Cardiac muscle cell (in vitro differentiated cells and primary cell): Measurements from ENCODE around the gene ZCCHC7. TPM values are rescaled to one million over a fixed set of nuclear protein-coding genes. Genes with fewer than 3 reads are reported as not detected.

Source experiments
- DNase-seq, 2 donors: peaks; one replicate each; pipeline versions ENCODE4 v3.0.0 to v3.0.0-alpha.2; 2010 to 2017; ENCODE audit warnings: low read depth in 1 of 2, low spot score in 1 of 2
- H3K27ac ChIP-seq: fragments of 200-600 bp; sonication (generic); 2 replicates; pipeline ENCODE4 v1.5.1; 2016
- H3K27me3 ChIP-seq: fragments of 200-600 bp; sonication (generic); 2 replicates; pipeline ENCODE4 v1.6.0; 2016; ENCODE audit warnings: control low read depth
- H3K36me3 ChIP-seq: fragments of 200-600 bp; sonication (generic); 2 replicates; pipeline ENCODE4 v1.5.1; 2016; ENCODE audit warnings: control low read depth
- H3K4me1 ChIP-seq: fragments of 200-600 bp; sonication (generic); 2 replicates; pipeline ENCODE4 v1.8.1; 2017; ENCODE audit warnings: low read depth, mild to moderate bottlenecking, mixed run types
- H3K4me3 ChIP-seq: fragments of 200-600 bp; sonication (generic); 2 replicates; pipeline ENCODE4 v1.5.1; 2016; ENCODE audit warnings: mild to moderate bottlenecking
- H3K9me3 ChIP-seq: fragments of 200-600 bp; sonication (generic); 2 replicates; pipeline ENCODE4 v1.5.1; 2017; ENCODE audit warnings: low read depth, mild to moderate bottlenecking, control low read depth
- CTCF ChIP-seq: IDR thresholded peaks from 2 replicates; pipeline ENCODE4 v1.5.1; 2012; ENCODE audit warnings: low read depth, mild to moderate bottlenecking, low read length
- polyA plus RNA-seq: library from polyadenylated mRNA; unstranded; fragments of >200 nt; fragmentation: Nextera tagmentation; extraction: Ambion mirVana; gene quantifications from 2 replicates; pipeline ENCODE4 v1.2.1, GENCODE V29; 2016
- total RNA-seq: library from RNA; depleted of rRNA; stranded (reverse); fragments of >200 nt; gene quantifications from 2 replicates; pipeline ENCODE4 v1.2.3, GENCODE V29; 2016

ZCCHC7 gene
- total and polyA plus RNA-seq, 2 experiments from 2014 or later, result 15.0 to 18.8 TPM

- Histone ChIP-seq H3K4me1 (peaks cover 41% of the 10 kb centered on the region), H3K27me3 (no peaks in the 10 kb centered on the region), H3K4me3 (no peak overlapping the region), H3K36me3 (no peaks in the 10 kb centered on the region), H3K9me3 (no peaks in the 10 kb centered on the region), H3K27ac (peak overlapping the region; percentile 41)
- DNase-seq, result no peak
- no peak for TF ChIP-seq CTCF
These were observed 72.4 kb downstream of the ZCCHC7 start for GRCh38 chr9:37192803-37193202.

GRCh38 chr9:37197158-37198038, 77.0 kb downstream of the ZCCHC7 start:
- no peaks in the 10 kb centered on the region for H3K36me3 ChIP-seq
- no peak overlapping the region for H3K4me3 ChIP-seq
- H3K27me3 ChIP-seq, result no peaks in the 10 kb centered on the region
- H3K4me1 ChIP-seq, result peaks cover 68% of the 10 kb centered on the region
- TF ChIP-seq CTCF, result no peak
- H3K27ac ChIP-seq, result peak overlapping the region; percentile 89
- peak; percentile 52 to 62 for DNase-seq
- H3K9me3 ChIP-seq, result no peaks in the 10 kb centered on the region

GRCh38 chr9:37198039-37198729, 77.8 kb downstream of the ZCCHC7 start:
- no peaks in the 10 kb centered on the region for H3K27me3 ChIP-seq
- DNase-seq, result peak in 1 of 2 donors; percentile 24
- no peak overlapping the region for H3K4me3 ChIP-seq
- no peaks in the 10 kb centered on the region for H3K36me3 ChIP-seq
- H3K4me1 ChIP-seq, result peaks cover 68% of the 10 kb centered on the region
- H3K27ac ChIP-seq, result peak overlapping the region; percentile 89
- no peaks in the 10 kb centered on the region for H3K9me3 ChIP-seq
- TF ChIP-seq CTCF, result no peak

GRCh38 chr9:37198831-37199230, 78.5 kb downstream of the ZCCHC7 start:
- no peaks in the 10 kb centered on the region for H3K9me3 ChIP-seq
- DNase-seq, result no peak
- H3K4me1 ChIP-seq, result peaks cover 61% of the 10 kb centered on the region
- H3K27me3 ChIP-seq, result no peaks in the 10 kb centered on the region
- TF ChIP-seq CTCF, result no peak
- H3K36me3 ChIP-seq, result no peaks in the 10 kb centered on the region
- no peak overlapping the region for H3K4me3 ChIP-seq
- peak overlapping the region; percentile 89 for H3K27ac ChIP-seq

- Histone ChIP-seq H3K27ac (no peak overlapping the region), H3K4me1 (peaks cover 56% of the 10 kb centered on the region), H3K4me3 (no peak overlapping the region), H3K9me3 (no peaks in the 10 kb centered on the region), H3K27me3 (no peaks in the 10 kb centered on the region), H3K36me3 (no peaks in the 10 kb centered on the region)
- TF ChIP-seq CTCF, result no peak
- DNase-seq, result peak in 1 of 2 donors; percentile 39
These were observed 80.1 kb downstream of the ZCCHC7 start for GRCh38 chr9:37200433-37201005.
